HEK293 (cell line): ENCODE measurements around the gene POLH.

Experiments used
- FEZF1 ChIP-seq: fragments of 450-650 bp; formaldehyde crosslinking; IDR thresholded peaks from 2 replicates; pipeline ENCODE4 v1.5.1; 2016; ENCODE audit warnings: missing biosample characterization, missing genetic modification characterization
- GLIS2 ChIP-seq: fragments of 450-650 bp; formaldehyde crosslinking; IDR thresholded peaks from 2 replicates; pipeline ENCODE4 v1.5.1; 2016; ENCODE audit warnings: missing biosample characterization, missing genetic modification characterization
- OSR2 ChIP-seq: fragments of 450-650 bp; formaldehyde crosslinking; IDR thresholded peaks from 2 replicates; pipeline ENCODE4 v1.5.1; 2016; ENCODE audit warnings: missing biosample characterization, missing genetic modification characterization
- OVOL3 ChIP-seq: fragments of 450-650 bp; formaldehyde crosslinking; IDR thresholded peaks from 2 replicates; pipeline ENCODE4 v1.5.1; 2016; ENCODE audit warnings: missing biosample characterization, missing genetic modification characterization
- RBAK ChIP-seq: fragments of 450-650 bp; formaldehyde crosslinking; IDR thresholded peaks from 2 replicates; pipeline ENCODE4 v1.5.1; 2016; ENCODE audit warnings: missing biosample characterization, missing genetic modification characterization
- SALL2 ChIP-seq: fragments of 450-650 bp; formaldehyde crosslinking; IDR thresholded peaks from 2 replicates; pipeline ENCODE4 v1.5.0; 2017; ENCODE audit warnings: missing biosample characterization, mild to moderate bottlenecking, missing genetic modification characterization, borderline replicate concordance
- SETDB1 ChIP-seq: IDR thresholded peaks from one replicate; pipeline ENCODE4 v1.6.1; 2017; ENCODE audit warnings: mild to moderate bottlenecking, low read length, moderate library complexity, mixed read lengths; ENCODE audit not compliant: insufficient read length
- SP2 ChIP-seq: fragments of 450-650 bp; formaldehyde crosslinking; IDR thresholded peaks from 2 replicates; pipeline ENCODE4 v1.5.1; 2016; ENCODE audit warnings: missing biosample characterization, missing genetic modification characterization
- SP3 ChIP-seq: fragments of 450-650 bp; formaldehyde crosslinking; IDR thresholded peaks from 2 replicates; pipeline ENCODE4 v1.5.1; 2016; ENCODE audit warnings: missing biosample characterization, missing genetic modification characterization
- WT1 ChIP-seq: fragments of 450-650 bp; formaldehyde crosslinking; IDR thresholded peaks from 2 replicates; pipeline ENCODE4 v1.5.1; 2016; ENCODE audit warnings: missing biosample characterization, missing genetic modification characterization
- YY1 ChIP-seq: fragments of 450-650 bp; formaldehyde crosslinking; IDR thresholded peaks from 2 replicates; pipeline ENCODE4 v1.5.1; 2018; ENCODE audit warnings: missing biosample characterization, missing genetic modification characterization
- YY2 ChIP-seq: fragments of 450-650 bp; formaldehyde crosslinking; IDR thresholded peaks from 2 replicates; pipeline ENCODE4 v1.5.1; 2016; ENCODE audit warnings: missing biosample characterization, missing genetic modification characterization
- ZBTB44 ChIP-seq: fragments of 450-650 bp; IDR thresholded peaks from 2 replicates; pipeline ENCODE4 v1.5.1; 2018; ENCODE audit warnings: missing biosample characterization, mild to moderate bottlenecking, missing genetic modification characterization
- ZFP37 ChIP-seq: fragments of 450-650 bp; formaldehyde crosslinking; IDR thresholded peaks from 2 replicates; pipeline ENCODE4 v1.5.1; 2016; ENCODE audit warnings: missing biosample characterization, missing genetic modification characterization
- ZNF132 ChIP-seq: fragments of 450-650 bp; formaldehyde crosslinking; IDR thresholded peaks from 2 replicates; pipeline ENCODE4 v1.5.1; 2017; ENCODE audit warnings: missing biosample characterization, missing genetic modification characterization, borderline replicate concordance
- ZNF184 ChIP-seq: fragments of 450-650 bp; IDR thresholded peaks from 2 replicates; pipeline ENCODE4 v1.5.1; 2018; ENCODE audit warnings: missing biosample characterization, mild to moderate bottlenecking, missing genetic modification characterization
- ZNF2 ChIP-seq: fragments of 450-650 bp; formaldehyde crosslinking; IDR thresholded peaks from 2 replicates; pipeline ENCODE4 v1.5.1; 2016; ENCODE audit warnings: missing biosample characterization, missing genetic modification characterization
- ZNF214 ChIP-seq: fragments of 450-650 bp; formaldehyde crosslinking; IDR thresholded peaks from 2 replicates; pipeline ENCODE4 v1.5.1; 2017; ENCODE audit warnings: missing biosample characterization, mild to moderate bottlenecking, missing genetic modification characterization, borderline replicate concordance
- ZNF274 ChIP-seq, 2 experiments: fragments of 200-500 bp in 1 of 2; fragments of 450-650 bp in 1 of 2; sonication (Bioruptor generic) in 1 of 2; formaldehyde crosslinking in 1 of 2; IDR thresholded peaks; 2 replicates each; pipeline versions ENCODE4 v1.5.1 to v1.6.1; 2014 to 2016; ENCODE audit warnings: borderline replicate concordance in 1 of 2, inconsistent platforms in 1 of 2, low read length in 1 of 2, missing biosample characterization in 1 of 2, missing genetic modification characterization in 1 of 2
- ZNF354C ChIP-seq: fragments of 450-650 bp; formaldehyde crosslinking; IDR thresholded peaks from 2 replicates; pipeline ENCODE4 v1.5.1; 2016; ENCODE audit warnings: missing biosample characterization, missing genetic modification characterization, low read depth, borderline replicate concordance
- ZNF366 ChIP-seq: fragments of 450-650 bp; formaldehyde crosslinking; conservative IDR thresholded peaks from 2 replicates; pipeline ENCODE4 v1.5.1; 2016; ENCODE audit warnings: missing biosample characterization, missing genetic modification characterization
- ZNF416 ChIP-seq: fragments of 450-650 bp; formaldehyde crosslinking; IDR thresholded peaks from 2 replicates; pipeline ENCODE4 v1.5.1; 2016; ENCODE audit warnings: missing biosample characterization, missing genetic modification characterization
- ZNF433 ChIP-seq: fragments of 450-650 bp; formaldehyde crosslinking; IDR thresholded peaks from 2 replicates; pipeline ENCODE4 v1.5.1; 2016; ENCODE audit warnings: missing biosample characterization, missing genetic modification characterization, low read depth
- ZNF501 ChIP-seq: fragments of 450-650 bp; formaldehyde crosslinking; IDR thresholded peaks from 2 replicates; pipeline ENCODE4 v1.5.1; 2016; ENCODE audit warnings: missing biosample characterization, missing genetic modification characterization
- ZNF529 ChIP-seq: fragments of 450-650 bp; formaldehyde crosslinking; IDR thresholded peaks from 2 replicates; pipeline ENCODE4 v1.5.1; 2017; ENCODE audit warnings: missing genetic modification characterization, missing biosample characterization; ENCODE audit not compliant: insufficient replicate concordance
- ZNF549 ChIP-seq: fragments of 450-650 bp; IDR thresholded peaks from 2 replicates; pipeline ENCODE4 v1.5.1; 2018; ENCODE audit warnings: missing biosample characterization, missing genetic modification characterization, mild to moderate bottlenecking, inconsistent platforms, moderate library complexity
- ZNF654 ChIP-seq: fragments of 450-650 bp; formaldehyde crosslinking; IDR thresholded peaks from 2 replicates; pipeline ENCODE4 v1.5.1; 2016; ENCODE audit warnings: low read depth, missing biosample characterization, missing genetic modification characterization
- ZNF660 ChIP-seq: fragments of 450-650 bp; IDR thresholded peaks from 2 replicates; pipeline ENCODE4 v1.5.1; 2018; ENCODE audit warnings: missing biosample characterization, mild to moderate bottlenecking, missing genetic modification characterization
- ZNF747 ChIP-seq: fragments of 450-650 bp; formaldehyde crosslinking; IDR thresholded peaks from 2 replicates; pipeline ENCODE4 v1.5.1; 2016; ENCODE audit warnings: missing biosample characterization, missing genetic modification characterization
- ZNF76 ChIP-seq: fragments of 450-650 bp; formaldehyde crosslinking; IDR thresholded peaks from 2 replicates; pipeline ENCODE4; 2016; ENCODE audit warnings: low read depth, missing biosample characterization, missing genetic modification characterization, borderline replicate concordance
- ZNF837 ChIP-seq: fragments of 450-650 bp; formaldehyde crosslinking; IDR thresholded peaks from 2 replicates; pipeline ENCODE4 v1.5.1; 2016; ENCODE audit warnings: missing biosample characterization, missing genetic modification characterization
- TF ChIP-seq, protein P1 (sequence below): IDR thresholded peaks from 2 replicates; pipeline ENCODE4 v1.6.1; 2011; ENCODE audit warnings: mild to moderate bottlenecking, low read depth, low read length, borderline replicate concordance
- TF ChIP-seq, protein P2 (sequence below): fragments of 450-650 bp; formaldehyde crosslinking; IDR thresholded peaks from 2 replicates; pipeline ENCODE4 v1.5.1; 2017; ENCODE audit warnings: missing biosample characterization, mild to moderate bottlenecking, missing genetic modification characterization, moderate library complexity
- TF ChIP-seq, protein P3 (sequence below): fragments of 450-650 bp; formaldehyde crosslinking; IDR thresholded peaks from 2 replicates; pipeline ENCODE4 v1.5.1; 2016; ENCODE audit warnings: missing biosample characterization, missing genetic modification characterization, borderline replicate concordance

POLH gene

GRCh38 chr6:43635387-43636307 is 59.7 kb downstream of the POLH start, which contains the start of gene MAD2L1BP (continued):
- no peak for TF ChIP-seq ZNF529 (tag by site-specific recombination)
- peak; percentile 75 for TF ChIP-seq WT1 (tag by site-specific recombination)
- TF ChIP-seq ZNF354C (tag by site-specific recombination) = no peak
- TF ChIP-seq ZNF660 (tag by site-specific recombination) = peak; percentile 59; the same call in 1 of the 2 replicates
- TF ChIP-seq RBAK (tag by site-specific recombination) = no peak
- no peak for TF ChIP-seq ZNF214 (tag by site-specific recombination)
- peak; percentile 45; the same call in 1 of the 2 replicates for TF ChIP-seq ZNF366
- 0 out of 2 replicates have a peak, but pooled peaks have one; percentile 55 for TF ChIP-seq ZNF501 (tag by site-specific recombination)
- TF ChIP-seq OSR2 (tag by site-specific recombination) = 0 out of 2 replicates have a peak, but pooled peaks have one; percentile 23
- TF ChIP-seq SETDB1 = no peak
- TF ChIP-seq ZBTB44 = 0 out of 2 replicates have a peak, but pooled peaks have one; percentile 8
- TF ChIP-seq ZNF76 (tag by site-specific recombination) = peak; percentile 94
- 0 out of 2 replicates have a peak, but pooled peaks have one; percentile 61 for TF ChIP-seq ZNF2 (tag by site-specific recombination)
- TF ChIP-seq OVOL3 (tag by site-specific recombination) = no peak
- TF ChIP-seq ZNF184 (tag by site-specific recombination) = no peak
- no peak for TF ChIP-seq ZNF416 (tag by site-specific recombination)
- peak; percentile 66 for TF ChIP-seq GLIS2 (tag by site-specific recombination)
- TF ChIP-seq ZFP37 (tag by site-specific recombination) = 0 out of 2 replicates have a peak, but pooled peaks have one; percentile 24
- TF ChIP-seq YY1 (tag by site-specific recombination) = peak; percentile 87
- TF ChIP-seq ZNF274 (IDR thresholded peaks at IDR 0.05; ENCODE audit: low read length) = no peak
- no peak for TF ChIP-seq ZNF274 (tag by site-specific recombination; IDR thresholded peaks at IDR 0.05; ENCODE audit: borderline replicate concordance)
- TF ChIP-seq SP3 (tag by site-specific recombination) = peak; percentile 58; the same call in 1 of the 2 replicates
- TF ChIP-seq FEZF1 (tag by site-specific recombination) = 0 out of 2 replicates have a peak, but pooled peaks have one; percentile 21
- TF ChIP-seq ZNF654 = no peak
- no peak for TF ChIP-seq ZNF549
- no peak for TF ChIP-seq ZNF132 (tag by site-specific recombination)
- TF ChIP-seq YY2 (tag by site-specific recombination) = peak; percentile 92
- TF ChIP-seq, protein P1, sequence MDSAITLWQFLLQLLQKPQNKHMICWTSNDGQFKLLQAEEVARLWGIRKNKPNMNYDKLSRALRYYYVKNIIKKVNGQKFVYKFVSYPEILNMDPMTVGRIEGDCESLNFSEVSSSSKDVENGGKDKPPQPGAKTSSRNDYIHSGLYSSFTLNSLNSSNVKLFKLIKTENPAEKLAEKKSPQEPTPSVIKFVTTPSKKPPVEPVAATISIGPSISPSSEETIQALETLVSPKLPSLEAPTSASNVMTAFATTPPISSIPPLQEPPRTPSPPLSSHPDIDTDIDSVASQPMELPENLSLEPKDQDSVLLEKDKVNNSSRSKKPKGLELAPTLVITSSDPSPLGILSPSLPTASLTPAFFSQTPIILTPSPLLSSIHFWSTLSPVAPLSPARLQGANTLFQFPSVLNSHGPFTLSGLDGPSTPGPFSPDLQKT = no peak; the same call in 1 of the 2 replicates
- TF ChIP-seq, protein P2, sequence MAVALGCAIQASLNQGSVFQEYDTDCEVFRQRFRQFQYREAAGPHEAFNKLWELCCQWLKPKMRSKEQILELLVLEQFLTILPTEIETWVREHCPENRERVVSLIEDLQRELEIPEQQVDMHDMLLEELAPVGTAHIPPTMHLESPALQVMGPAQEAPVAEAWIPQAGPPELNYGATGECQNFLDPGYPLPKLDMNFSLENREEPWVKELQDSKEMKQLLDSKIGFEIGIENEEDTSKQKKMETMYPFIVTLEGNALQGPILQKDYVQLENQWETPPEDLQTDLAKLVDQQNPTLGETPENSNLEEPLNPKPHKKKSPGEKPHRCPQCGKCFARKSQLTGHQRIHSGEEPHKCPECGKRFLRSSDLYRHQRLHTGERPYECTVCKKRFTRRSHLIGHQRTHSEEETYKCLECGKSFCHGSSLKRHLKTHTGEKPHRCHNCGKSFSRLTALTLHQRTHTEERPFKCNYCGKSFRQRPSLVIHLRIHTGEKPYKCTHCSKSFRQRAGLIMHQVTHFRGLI (tag by site-specific recombination) = peak; percentile 89
- no peak for TF ChIP-seq ZNF747 (tag by site-specific recombination)
- TF ChIP-seq ZNF837 (tag by site-specific recombination) = no peak
- TF ChIP-seq ZNF433 (tag by site-specific recombination) = no peak
- peak; percentile 65 for TF ChIP-seq SP2 (tag by site-specific recombination)
- TF ChIP-seq, protein P3, sequence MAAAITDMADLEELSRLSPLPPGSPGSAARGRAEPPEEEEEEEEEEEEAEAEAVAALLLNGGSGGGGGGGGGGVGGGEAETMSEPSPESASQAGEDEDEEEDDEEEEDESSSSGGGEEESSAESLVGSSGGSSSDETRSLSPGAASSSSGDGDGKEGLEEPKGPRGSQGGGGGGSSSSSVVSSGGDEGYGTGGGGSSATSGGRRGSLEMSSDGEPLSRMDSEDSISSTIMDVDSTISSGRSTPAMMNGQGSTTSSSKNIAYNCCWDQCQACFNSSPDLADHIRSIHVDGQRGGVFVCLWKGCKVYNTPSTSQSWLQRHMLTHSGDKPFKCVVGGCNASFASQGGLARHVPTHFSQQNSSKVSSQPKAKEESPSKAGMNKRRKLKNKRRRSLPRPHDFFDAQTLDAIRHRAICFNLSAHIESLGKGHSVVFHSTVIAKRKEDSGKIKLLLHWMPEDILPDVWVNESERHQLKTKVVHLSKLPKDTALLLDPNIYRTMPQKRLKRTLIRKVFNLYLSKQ (tag by site-specific recombination) = no peak
- no peak for TF ChIP-seq SALL2
